ENCODE results near the gene OTUB1.

DNA sequence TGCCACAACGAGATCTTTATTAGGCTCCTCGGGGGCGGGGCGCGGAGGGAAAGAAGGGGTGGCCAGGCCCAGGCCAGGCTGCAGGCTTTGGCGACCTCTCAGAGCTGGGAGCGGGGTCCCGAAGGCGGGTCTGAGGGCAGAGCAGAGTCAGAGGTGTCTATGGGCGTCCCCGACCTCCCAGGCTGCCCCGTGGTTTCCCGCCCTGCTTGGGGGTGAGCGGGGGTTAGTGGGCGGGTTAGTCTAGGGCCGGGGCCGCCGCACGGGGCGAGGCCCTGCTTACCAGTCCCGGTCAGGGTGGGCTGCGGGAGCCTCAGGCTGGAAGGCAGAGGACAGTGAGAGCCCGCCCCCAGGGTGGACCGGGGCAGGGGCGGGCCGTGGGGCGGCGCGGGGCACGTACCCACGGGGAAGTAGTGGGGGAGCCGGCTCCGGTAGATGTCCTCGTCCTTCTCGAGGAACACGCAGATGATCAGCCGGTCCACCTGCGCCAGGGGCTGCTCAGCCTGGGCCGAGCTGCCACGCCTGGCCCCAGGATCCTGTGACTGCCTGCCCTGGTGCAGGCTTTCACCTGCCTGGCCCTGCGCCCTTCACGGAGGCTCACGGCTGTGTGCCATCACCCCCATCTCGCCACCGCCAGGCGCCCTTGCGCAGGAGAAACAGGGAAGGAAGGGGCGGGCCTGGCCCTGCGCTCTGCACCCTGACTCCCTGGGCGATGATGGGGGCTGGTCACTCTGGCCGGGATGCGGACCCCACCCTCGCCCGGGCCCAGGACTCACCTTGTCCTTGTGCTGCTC is 12.5 kb downstream of the OTUB1 start:
- TF ChIP-seq, protein P1, sequence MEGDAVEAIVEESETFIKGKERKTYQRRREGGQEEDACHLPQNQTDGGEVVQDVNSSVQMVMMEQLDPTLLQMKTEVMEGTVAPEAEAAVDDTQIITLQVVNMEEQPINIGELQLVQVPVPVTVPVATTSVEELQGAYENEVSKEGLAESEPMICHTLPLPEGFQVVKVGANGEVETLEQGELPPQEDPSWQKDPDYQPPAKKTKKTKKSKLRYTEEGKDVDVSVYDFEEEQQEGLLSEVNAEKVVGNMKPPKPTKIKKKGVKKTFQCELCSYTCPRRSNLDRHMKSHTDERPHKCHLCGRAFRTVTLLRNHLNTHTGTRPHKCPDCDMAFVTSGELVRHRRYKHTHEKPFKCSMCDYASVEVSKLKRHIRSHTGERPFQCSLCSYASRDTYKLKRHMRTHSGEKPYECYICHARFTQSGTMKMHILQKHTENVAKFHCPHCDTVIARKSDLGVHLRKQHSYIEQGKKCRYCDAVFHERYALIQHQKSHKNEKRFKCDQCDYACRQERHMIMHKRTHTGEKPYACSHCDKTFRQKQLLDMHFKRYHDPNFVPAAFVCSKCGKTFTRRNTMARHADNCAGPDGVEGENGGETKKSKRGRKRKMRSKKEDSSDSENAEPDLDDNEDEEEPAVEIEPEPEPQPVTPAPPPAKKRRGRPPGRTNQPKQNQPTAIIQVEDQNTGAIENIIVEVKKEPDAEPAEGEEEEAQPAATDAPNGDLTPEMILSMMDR (IDR thresholded peaks at IDR 0.05): no peak
- no peak for TF ChIP-seq POLR2AphosphoS5 (IDR thresholded peaks at IDR 0.05)
- no peak for TF ChIP-seq POLR2A (IDR thresholded peaks at IDR 0.05)

All from breast epithelium (tissue), 3 donors.